OCI-LY3 (cell line): Measurements from ENCODE around the gene SLC25A13.

ENCODE experiments used
- EZH2phosphoT487 ChIP-seq: fragments of 200-600 bp; shearing (Covaris generic); IDR thresholded peaks from 2 replicates; pipeline ENCODE4 v1.6.1; 2018; ENCODE audit warnings: antibody characterized with exemption, mixed run types, low read depth
- TF ChIP-seq, protein P1 (sequence below): fragments of 200-600, 300-600 bp; sonication (generic); IDR thresholded peaks from 2 replicates; pipeline ENCODE4 v1.5.1; 2014; ENCODE audit warnings: antibody characterized with exemption, low read length, low read depth

GRCh38 chr7:96319439-96319838 lies 2.5 kb downstream of the SLC25A13 start:
- TF ChIP-seq, protein P1, sequence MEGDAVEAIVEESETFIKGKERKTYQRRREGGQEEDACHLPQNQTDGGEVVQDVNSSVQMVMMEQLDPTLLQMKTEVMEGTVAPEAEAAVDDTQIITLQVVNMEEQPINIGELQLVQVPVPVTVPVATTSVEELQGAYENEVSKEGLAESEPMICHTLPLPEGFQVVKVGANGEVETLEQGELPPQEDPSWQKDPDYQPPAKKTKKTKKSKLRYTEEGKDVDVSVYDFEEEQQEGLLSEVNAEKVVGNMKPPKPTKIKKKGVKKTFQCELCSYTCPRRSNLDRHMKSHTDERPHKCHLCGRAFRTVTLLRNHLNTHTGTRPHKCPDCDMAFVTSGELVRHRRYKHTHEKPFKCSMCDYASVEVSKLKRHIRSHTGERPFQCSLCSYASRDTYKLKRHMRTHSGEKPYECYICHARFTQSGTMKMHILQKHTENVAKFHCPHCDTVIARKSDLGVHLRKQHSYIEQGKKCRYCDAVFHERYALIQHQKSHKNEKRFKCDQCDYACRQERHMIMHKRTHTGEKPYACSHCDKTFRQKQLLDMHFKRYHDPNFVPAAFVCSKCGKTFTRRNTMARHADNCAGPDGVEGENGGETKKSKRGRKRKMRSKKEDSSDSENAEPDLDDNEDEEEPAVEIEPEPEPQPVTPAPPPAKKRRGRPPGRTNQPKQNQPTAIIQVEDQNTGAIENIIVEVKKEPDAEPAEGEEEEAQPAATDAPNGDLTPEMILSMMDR = no peak
- no peak for TF ChIP-seq EZH2phosphoT487
